Prostate gland (tissue), 2 donors: ENCODE data around the gene LMCD1.

ENCODE experiments used
- CTCF ChIP-seq, 4 experiments: fragments of 200-600 bp in 2 of 4; fragments of 450-650 bp in 2 of 4; sonication (generic) in 2 of 4; IDR thresholded peaks; 1 replicate in 3 of 4; 2 replicates in 1 of 4; pipeline ENCODE4 v1.5.1; 2016 to 2019; ENCODE audit warnings: antibody characterized with exemption in 4 of 4, mild to moderate bottlenecking in 2 of 4, moderate library complexity in 2 of 4
- POLR2A ChIP-seq: fragments of 450-650 bp; IDR thresholded peaks from one replicate; pipeline ENCODE4 v1.6.1; 2016; ENCODE audit warnings: antibody characterized with exemption, mild to moderate bottlenecking
- POLR2AphosphoS5 ChIP-seq: sonication (generic); formaldehyde crosslinking; IDR thresholded peaks from one replicate; pipeline ENCODE4 v1.6.1; 2017; ENCODE audit warnings: antibody characterized with exemption

- TF ChIP-seq CTCF (IDR thresholded peaks at IDR 0.05) (peak in 3 of 4 experiments; percentile 63 to 83 (median 79)), POLR2A (no peak), POLR2AphosphoS5 (peak; percentile 81)
Observed at GRCh38 chr3:8607234-8608040, 105.8 kb downstream of the LMCD1 start.
